ENCODE results near the gene SYCE3. TPM values are rescaled to one million over a fixed set of nuclear protein-coding genes. Genes with fewer than 3 reads are reported as not detected.

The SYCE3 gene
- total and polyA plus RNA-seq, 7 donors = not detected

- peaks cover 8 to 83% of the 10 kb centered on the region in 2 donors for H3K36me3 ChIP-seq (ENCODE audit: insufficient read depth in 1 of 2, low read depth in 1 of 2)
- 90 to 95% (median 94%) methylated on average over 8 of the region's 8 CpGs for WGBS, 3 donors
- intact Hi-C loops (cut with DNase I) = no loop called here
These were observed 43.6 kb downstream of the SYCE3 start for GRCh38 chr22:50519151-50519550.

DNA sequence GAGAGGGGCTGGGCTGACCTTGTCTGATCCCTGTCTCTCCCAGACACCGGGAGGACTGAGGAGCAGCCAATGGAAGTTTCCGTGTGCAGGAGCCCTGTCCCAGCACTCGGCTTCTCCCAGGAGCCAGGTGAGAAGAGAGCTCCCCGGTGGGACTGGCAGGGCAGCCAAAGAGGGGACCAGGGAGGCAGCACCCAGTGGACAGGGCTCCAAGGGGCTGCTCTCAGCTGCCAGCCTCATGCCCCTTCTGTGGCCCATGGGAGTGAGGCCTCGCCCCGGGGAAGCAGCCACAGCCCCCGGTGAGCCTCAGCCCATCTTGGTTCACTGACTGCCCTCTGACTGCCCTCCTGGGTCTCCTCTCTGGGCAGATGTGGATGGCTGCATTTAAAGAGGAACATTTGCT lies 44.1 kb downstream of the SYCE3 start:
- DNase-seq (no peak), ATAC-seq (no peak)
- no peak for TF ChIP-seq CTCF (IDR thresholded peaks at IDR 0.05)
- Histone ChIP-seq H3K27ac (no peak overlapping the region), H3K4me3 (no peak overlapping the region), H3K27me3 (ENCODE audit: insufficient read depth in 3 of 3, low read length in 2 of 3) (no peaks in the 10 kb centered on the region), H3K36me3 (ENCODE audit: insufficient read depth in 1 of 2, low read depth in 1 of 2) (peaks cover 8 to 79% of the 10 kb centered on the region in 2 donors), H3K9me3 (no peaks in the 10 kb centered on the region), H3K4me1 (no peaks in the 10 kb centered on the region)
- intact Hi-C loops (cut with DNase I) = no loop called here
- 91 to 93% (median 93%) methylated on average over 7 of the region's 7 CpGs for WGBS, 3 donors

More at GRCh38 chr22:50519151-50519550, 43.6 kb downstream of the SYCE3 start:
- peaks cover 4% of the 10 kb centered on the region for H3K4me1 ChIP-seq
- TF ChIP-seq CTCF (IDR thresholded peaks at IDR 0.05) = no peak
- no peak overlapping the region for H3K4me3 ChIP-seq
- ATAC-seq (no peak), DNase-seq (no peak)
- H3K27ac ChIP-seq = no peak overlapping the region
- no peaks in the 10 kb centered on the region for H3K9me3 ChIP-seq
- no peaks in the 10 kb centered on the region for H3K27me3 ChIP-seq (ENCODE audit: insufficient read depth in 3 of 3, low read length in 2 of 3)

DNA sequence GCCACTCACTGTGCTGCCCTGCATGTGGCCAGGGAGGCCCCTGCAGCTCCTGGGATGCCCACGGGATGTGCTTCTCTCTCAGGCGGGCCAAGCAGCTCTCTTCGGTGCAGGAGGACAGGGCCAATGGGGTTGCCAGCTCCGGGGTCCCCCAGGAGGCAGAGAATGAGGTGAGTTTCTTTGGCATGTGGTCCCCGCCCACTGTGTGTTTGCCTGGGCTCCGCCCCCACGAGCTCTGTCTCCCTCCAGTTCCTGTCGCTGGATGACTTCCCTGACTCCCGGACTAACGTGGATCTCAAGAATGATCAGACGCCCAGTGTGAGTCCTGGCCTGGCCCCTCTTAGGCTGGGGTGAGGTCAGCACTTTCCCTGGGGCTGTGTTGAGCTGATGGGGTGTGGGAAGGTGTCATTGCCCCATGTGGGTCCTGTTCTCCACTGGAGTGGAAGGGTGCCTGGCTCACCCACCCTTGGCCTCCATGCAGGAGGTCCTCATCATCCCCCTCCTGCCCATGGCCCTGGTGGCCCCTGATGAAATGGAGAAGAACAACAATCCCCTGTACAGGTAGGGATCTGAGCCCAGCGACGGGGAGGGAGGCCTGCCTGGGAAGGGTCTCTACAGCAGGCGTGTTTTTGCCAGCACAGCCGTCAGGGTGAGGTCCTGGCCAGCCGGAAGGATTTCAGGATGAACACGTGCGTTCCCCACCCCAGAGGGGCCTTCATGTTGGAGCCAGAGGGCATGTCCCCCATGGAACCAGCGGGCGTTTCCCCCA lies 45.0 kb downstream of the SYCE3 start:
- H3K9me3 ChIP-seq = no peaks in the 10 kb centered on the region
- H3K4me3 ChIP-seq = no peak overlapping the region
- DNase-seq = no peak
- WGBS, 3 donors = 86 to 90% (median 88%) methylated on average over 20 of the region's 20 CpGs
- intact Hi-C loops (cut with DNase I) = no loop called here
- no peak for ATAC-seq
- H3K4me1 ChIP-seq = no peaks in the 10 kb centered on the region
- H3K27me3 ChIP-seq (ENCODE audit: insufficient read depth in 3 of 3, low read length in 2 of 3) = no peaks in the 10 kb centered on the region
- no peak for TF ChIP-seq CTCF (IDR thresholded peaks at IDR 0.05)
- H3K36me3 ChIP-seq (ENCODE audit: insufficient read depth in 1 of 2, low read depth in 1 of 2) = peaks cover 8 to 70% of the 10 kb centered on the region in 2 donors
- no peak overlapping the region for H3K27ac ChIP-seq

- no peaks in the 10 kb centered on the region for H3K27me3 ChIP-seq (ENCODE audit: insufficient read depth in 3 of 3, low read length in 2 of 3)
- H3K27ac ChIP-seq = no peak overlapping the region
- WGBS, 3 donors = 81 to 85% (median 81%) methylated on average over 16 of the region's 16 CpGs
- no peak for ATAC-seq
- intact Hi-C loops (cut with DNase I) = no loop called here
- no peak for TF ChIP-seq CTCF (IDR thresholded peaks at IDR 0.05)
- H3K4me3 ChIP-seq = no peak overlapping the region
- no peaks in the 10 kb centered on the region for H3K4me1 ChIP-seq
- H3K9me3 ChIP-seq = no peaks in the 10 kb centered on the region
- peaks cover 8 to 62% of the 10 kb centered on the region in 2 donors for H3K36me3 ChIP-seq (ENCODE audit: insufficient read depth in 1 of 2, low read depth in 1 of 2)
- no peak for DNase-seq
These were observed 45.8 kb downstream of the SYCE3 start for GRCh38 chr22:50516891-50517290.

DNA sequence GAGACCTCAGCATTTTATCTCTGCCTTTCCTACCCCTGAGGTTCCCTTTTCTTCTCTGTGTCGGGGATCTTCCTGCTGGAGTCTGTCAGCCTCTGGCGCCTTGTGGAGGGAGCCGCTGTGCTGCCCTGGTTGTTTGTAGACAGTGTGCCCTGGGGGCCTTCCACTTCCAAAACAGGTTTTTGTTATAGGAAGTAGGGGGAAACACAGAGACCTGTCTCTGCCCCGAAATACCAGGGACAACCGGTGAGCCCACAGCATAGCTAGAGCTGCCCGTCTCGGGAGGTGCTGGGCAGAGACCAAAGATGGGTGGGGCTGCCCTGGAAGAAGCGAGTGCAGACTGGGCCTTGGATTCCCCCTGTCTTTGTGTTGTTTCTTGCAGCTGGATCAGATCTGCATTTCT lies 46.7 kb downstream of the SYCE3 start:
- H3K36me3 ChIP-seq (ENCODE audit: insufficient read depth in 1 of 2, low read depth in 1 of 2) = peaks cover 8 to 60% of the 10 kb centered on the region in 2 donors
- ATAC-seq (no peak), DNase-seq (no peak)
- no peaks in the 10 kb centered on the region for H3K27me3 ChIP-seq (ENCODE audit: insufficient read depth in 3 of 3, low read length in 2 of 3)
- WGBS, 3 donors = 90 to 93% (median 91%) methylated on average over 7 to 8 of the region's 8 CpGs
- no peak overlapping the region for H3K27ac ChIP-seq
- TF ChIP-seq CTCF (IDR thresholded peaks at IDR 0.05) = no peak
- no peak overlapping the region for H3K4me3 ChIP-seq
- no peaks in the 10 kb centered on the region for H3K9me3 ChIP-seq
- no peaks in the 10 kb centered on the region for H3K4me1 ChIP-seq
- intact Hi-C loops (cut with DNase I) = no loop called here

All from psoas muscle (tissue), 8 donors.